Measurements from ENCODE around the gene CLEC2A.
"Not testable (repeated sequence)": the region's sequence is repeated elsewhere in the genome, so short reads cannot be mapped to it uniquely, and the experiment has no call there.

The CLEC2A gene

DNA sequence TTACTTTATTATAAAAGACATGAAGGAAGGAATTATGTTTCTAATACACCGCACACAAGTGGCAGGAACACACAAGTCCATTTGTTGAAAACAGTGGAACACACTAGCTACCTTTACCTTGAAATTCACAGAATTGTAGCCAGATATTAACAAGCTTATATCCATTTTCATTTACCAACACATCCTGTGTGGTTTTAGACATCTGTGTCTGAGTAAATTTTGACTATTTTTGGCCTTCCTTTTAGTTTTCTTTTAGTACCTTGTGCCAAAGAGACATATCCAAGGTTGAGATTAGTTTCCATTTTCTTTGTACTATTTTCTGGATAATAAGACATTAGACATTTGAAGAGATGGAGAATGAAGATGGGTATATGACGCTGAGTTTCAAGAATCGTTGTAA, 50.9 kb downstream of the CLEC2A start, which contains the start of gene KLRF2:
Gene KLRF2 (plus strand): TSS at position 244 of the 400 bp plus-strand sequence. CDS start 107 bp downstream, at position 351.
- no peak for DNase-seq (ENCODE audit: low read depth in 3 of 3)

DNA sequence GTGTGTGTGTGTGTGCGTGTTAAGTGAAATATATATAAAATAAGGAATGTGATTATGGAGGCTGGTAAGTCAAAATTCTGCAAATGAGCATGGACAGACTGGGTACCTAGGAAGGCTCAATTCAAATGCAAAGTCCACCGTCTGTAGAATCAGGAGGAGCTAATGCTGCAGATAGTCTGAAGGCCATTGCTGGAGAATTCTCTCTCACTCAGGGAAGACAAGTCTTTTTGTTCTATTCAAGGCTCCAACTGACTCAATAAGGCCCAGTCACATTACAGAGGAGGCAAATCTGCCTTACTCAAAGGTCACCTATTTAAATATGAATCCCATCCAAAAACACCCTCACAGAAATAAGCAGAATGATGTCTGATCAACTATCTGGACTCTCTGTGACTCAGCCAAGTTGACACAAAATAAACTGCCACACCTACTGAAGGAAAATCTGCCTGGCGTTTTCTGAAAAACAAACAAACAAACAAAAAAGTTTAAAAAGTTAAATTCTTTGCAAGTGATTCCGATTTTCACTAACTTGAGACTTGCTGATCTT, 51.6 kb downstream of the CLEC2A start:
- no peak for DNase-seq (ENCODE audit: low read depth in 3 of 3)

DNA sequence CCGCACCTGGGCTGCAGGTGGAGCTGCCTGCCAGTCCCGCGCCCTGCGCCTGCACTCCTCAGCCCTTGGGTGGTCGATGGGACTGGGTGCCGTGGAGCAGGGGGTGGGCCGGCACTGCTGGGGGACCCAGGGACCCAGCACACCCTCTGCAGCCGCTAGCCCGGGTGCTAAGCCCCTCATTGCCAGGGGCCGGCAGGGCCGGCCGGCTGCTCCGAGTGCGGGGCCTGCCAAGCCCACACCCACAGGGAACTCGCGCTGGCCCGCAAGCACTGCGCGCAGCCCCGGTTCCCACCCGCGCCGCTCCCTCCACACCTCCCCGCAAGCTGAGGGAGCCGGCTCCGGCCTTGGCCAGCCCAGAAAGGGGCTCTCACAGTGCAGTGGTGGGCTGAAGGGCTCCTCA, 56.0 kb downstream of the CLEC2A start:
- not testable (repeated sequence) for DNase-seq (ENCODE audit: low read depth in 3 of 3)

DNA sequence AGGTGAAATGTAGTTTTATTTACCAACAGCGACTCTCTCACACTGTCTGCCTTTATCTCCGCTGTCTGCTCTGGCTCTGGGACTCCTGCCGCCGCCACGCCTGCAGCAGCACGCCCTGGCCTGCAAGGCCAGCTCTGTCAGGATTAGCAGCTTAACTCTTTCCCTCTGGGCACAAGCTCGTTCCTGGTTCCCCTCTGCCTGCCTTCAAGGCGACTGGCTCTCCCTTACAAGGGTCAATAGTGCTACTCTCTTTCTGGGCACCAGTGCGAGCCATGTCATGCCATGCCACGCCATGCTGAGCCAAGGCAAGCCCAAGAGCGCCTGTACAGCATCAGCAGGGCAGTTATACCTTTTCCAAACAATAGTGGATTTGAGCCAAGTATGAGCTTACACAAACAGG, 59.4 kb downstream of the CLEC2A start:
- no peak for DNase-seq (ENCODE audit: low read depth in 3 of 3)

DNA sequence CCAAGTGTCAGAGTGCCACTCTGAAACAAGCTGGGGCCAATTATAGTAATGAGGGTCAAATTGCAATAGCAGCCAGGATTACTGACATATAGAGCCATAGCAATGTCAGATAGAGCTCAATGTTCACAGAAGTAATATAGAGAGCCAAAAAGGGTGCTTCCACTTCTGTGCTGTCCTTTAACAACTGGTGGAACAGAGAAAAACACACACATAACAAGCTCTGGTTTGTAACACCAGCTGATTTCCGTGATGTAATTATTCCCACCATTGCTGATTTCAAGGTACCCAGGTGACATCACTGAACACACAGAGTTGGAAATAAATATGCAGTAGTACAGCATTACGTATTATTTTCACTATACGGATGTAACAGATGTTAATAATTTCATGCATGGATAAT, 60.0 kb downstream of the CLEC2A start:
- DNase-seq (ENCODE audit: low read depth in 3 of 3): no peak

DNA sequence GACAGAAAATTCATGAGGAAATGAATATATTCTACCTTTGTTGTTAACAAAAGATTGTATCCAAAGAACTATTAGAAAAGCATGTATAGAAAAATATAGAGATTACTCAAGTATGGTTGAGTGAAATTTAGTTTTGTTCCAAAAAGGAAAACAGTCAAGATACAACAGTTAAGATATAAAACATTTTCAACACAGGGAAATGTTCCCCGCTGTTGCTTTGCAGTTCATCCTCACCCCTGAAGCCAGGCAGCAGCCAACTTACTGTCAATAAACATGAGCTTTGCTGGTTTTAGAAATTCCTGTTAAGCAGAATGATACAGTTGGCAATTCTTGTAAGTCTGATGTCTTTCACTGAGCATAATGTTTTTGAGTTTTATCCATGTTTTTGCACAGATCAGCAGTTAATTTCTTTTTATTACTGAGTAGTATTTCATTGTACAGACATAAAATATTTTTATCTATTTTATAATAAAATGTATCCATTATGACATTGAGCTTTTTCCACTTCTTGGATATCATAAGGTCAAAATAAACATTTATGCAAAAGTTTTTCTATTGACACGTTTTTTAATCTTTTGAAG, 61.8 kb downstream of the CLEC2A start:
- no peak for DNase-seq (ENCODE audit: low read depth in 3 of 3)

DNA sequence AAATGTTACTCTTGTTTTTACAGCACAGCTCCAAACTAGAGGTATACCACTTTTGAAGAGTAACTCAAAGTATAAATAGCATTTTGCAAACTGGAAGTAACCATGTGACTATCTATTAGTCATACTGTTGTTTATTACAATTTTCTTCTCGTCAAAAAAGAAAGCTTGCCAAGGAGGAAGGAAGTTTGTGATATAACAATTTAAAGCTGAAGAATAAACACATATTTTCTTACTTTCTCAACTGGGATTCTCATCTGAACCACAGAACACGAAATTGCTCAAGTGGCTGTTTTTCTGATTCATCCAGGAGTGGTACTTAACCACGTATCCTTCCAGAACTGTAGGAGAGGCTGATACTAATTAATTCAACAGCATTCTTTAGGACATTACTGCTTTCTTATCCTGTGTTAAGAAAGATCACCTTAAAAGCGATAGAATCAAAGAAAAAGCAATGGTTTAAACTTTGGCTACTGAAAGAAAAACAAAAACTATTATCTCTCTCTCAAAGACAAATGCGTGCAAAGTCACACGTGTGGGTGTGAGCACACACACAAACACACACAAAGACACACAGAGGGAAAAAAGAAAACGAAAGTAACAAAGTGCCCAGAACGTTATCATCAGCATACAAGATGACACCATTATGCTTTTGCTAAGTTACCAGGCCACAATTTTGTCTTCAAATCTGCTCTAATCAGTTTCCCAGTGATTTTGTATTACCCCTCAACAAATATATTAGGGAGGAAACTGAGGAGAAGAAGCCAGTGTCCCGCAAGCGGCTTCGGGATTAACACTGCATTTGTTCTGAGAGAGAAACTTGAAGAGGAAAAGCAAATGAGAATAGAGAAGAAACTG, 62.6 kb downstream of the CLEC2A start, which contains the start of gene CLEC2B:
Gene CLEC2B (minus strand): TSS at position 48 of the 855 bp plus-strand sequence.
- DNase-seq (ENCODE audit: low read depth in 3 of 3): no peak

DNA sequence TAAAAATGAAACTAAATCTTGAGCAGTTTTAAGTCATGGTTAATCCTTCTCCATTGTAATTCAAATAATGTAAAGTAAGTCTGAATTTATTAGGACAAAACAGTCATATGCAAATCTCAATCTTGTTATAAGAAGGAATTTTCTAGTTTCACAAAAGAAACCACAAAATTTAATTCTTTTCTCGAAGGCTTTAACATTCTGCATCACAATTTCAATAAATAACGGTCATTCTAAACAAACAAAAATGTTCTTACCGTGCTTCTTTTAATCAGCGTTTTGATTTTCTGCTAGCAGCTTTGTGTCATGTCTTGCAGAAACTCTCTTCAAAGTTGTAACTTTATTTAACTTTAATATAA, 63.2 kb downstream of the CLEC2A start:
- DNase-seq (ENCODE audit: low read depth in 3 of 3): no peak

DNA sequence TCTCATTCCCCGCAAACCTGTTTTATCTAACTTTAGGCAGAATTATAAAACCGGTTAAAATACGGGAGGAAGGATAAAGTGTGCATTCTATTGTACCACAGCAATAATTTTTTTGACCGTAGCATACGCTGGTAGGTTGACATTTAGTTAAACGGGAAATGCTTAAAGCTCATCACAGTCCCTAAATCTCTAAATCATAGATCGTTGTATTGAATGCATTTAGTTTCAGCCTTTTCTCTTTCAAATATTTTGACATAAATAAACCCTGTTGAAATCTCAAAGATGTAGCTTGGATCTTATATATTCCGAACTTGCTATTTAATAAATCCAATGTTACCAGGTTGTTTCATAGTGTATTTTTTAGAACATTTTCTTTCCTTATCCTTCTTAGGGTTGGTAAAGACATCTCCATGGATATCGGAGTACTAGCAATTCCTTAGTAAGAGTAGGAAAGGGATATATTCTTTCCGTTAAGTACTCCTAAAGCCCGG, 63.8 kb downstream of the CLEC2A start:
- no peak for DNase-seq (ENCODE audit: low read depth in 3 of 3)

DNA sequence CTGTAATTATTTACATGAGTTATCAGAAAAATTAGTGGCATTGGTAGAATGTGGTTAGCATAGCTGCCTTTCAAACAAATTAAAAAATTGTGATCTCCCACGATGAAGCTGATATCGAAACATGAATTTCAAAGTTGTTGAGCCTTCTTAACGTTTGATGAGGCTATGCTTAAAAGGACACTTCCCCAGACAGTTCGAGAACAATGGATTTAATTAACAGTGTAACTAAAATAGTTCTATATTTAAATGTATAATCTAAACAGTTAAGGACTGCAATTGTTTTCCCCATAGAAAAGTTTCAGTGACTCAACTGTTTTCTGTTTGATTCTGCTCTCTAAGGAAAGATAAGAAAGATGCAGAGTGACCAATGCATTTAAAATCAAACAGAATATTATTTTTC, 64.6 kb downstream of the CLEC2A start:
- no peak for DNase-seq (ENCODE audit: low read depth in 3 of 3)

DNA sequence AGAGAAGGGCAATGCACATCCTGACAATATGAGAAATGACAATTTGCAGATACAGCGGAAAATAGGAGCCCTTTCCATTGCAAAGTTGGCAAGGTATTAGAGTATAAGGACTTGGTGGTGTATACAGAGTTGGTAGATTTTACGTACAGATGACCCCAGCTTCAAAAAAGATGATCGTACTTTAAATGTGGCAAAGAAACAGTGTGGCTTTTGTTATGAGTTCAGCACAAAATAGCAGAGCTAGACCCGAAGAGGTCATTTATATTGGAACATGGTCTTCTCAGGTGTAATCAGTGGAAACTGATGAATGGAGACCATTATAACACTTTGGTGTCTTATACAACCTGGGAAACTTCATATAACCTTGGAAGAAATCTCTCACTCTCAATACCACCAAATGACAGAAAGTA, 65.3 kb downstream of the CLEC2A start:
- DNase-seq (ENCODE audit: low read depth in 3 of 3): no peak

DNA sequence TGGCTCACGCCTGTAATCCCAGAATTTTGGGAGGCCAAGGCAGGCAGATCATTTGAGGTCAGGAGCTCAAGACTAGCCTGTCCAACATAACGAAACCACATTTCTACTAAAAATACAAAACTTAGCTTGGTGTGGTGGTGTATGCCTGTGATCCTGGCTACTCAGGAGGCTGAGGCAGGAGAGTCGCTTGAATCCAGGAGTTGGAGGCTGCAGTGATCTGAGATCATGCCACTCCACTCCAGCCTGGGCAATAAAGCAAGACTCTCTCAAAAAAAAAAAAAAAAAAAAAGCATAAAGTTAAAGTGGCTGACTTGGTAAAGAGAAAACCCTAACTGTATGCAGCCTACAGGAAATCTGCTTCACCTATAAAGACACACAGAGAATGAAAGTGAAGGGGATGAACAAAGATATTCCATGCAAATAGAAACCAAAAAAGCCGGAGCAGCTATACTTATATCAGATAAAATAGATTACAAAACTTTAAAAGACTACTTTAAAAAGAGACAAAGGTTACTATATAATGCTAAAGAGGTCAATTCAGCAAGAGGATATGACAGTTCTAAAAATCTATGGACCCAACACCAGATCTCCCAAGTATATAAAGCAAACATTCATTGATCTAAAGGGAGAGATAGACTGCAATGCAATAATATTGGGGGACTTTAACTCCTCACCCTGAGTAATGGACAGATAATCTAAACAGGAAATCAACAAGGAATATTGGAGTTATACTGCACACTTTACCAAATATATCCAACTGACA, 67.1 kb downstream of the CLEC2A start:
- DNase-seq (ENCODE audit: low read depth in 3 of 3): no peak
